Lung (tissue), 12 donors: ENCODE results near the gene PRKG2. TPM values are rescaled to one million over a fixed set of nuclear protein-coding genes. Genes with fewer than 3 reads are reported as not detected.

Source experiments
- ATAC-seq: fragments of 200-7000 bp; cut with Tn5 transposase; one replicate; pipeline ENCODE4 v1.9.1; 2020; ENCODE audit warnings: moderate number of reproducible peaks; ENCODE audit not compliant: insufficient read depth, low FRiP score
- DNase-seq, 3 donors: peaks; one replicate each; pipeline ENCODE4 v3.0.0-alpha.2; 2013 to 2017
- H3K27ac ChIP-seq, 2 donors: one replicate each; pipeline ENCODE4 v1.5.1; 2013; ENCODE audit warnings: mild to moderate bottlenecking in 2 of 2, moderate library complexity in 2 of 2, control low read depth in 1 of 2, inconsistent platforms in 1 of 2, low read depth in 1 of 2, low read length in 1 of 2
- H3K27me3 ChIP-seq, 3 donors: one replicate each; pipeline ENCODE4 v1.5.1; 2013; ENCODE audit warnings: low read length in 2 of 3; ENCODE audit not compliant: control insufficient read depth in 3 of 3, insufficient read depth in 3 of 3
- H3K36me3 ChIP-seq, 4 donors: one replicate each; pipeline ENCODE4 v1.5.1; 2013; ENCODE audit warnings: low read length in 4 of 4, mild to moderate bottlenecking in 1 of 4, moderate library complexity in 1 of 4; ENCODE audit not compliant: control insufficient read depth in 4 of 4, insufficient read depth in 4 of 4
- H3K4me1 ChIP-seq, 5 donors: one replicate each; pipeline ENCODE4 v1.5.1; 2013; ENCODE audit warnings: low read length in 5 of 5, mild to moderate bottlenecking in 2 of 5, moderate library complexity in 1 of 5; ENCODE audit not compliant: control insufficient read depth in 5 of 5, insufficient read depth in 5 of 5
- H3K4me3 ChIP-seq: one replicate; pipeline ENCODE4 v1.5.1; 2013; ENCODE audit warnings: mild to moderate bottlenecking, control low read depth, moderate library complexity
- H3K9ac ChIP-seq, 2 donors: one replicate each; pipeline ENCODE4 v1.5.1; 2013; ENCODE audit warnings: low read length in 2 of 2, control low read depth in 1 of 2; ENCODE audit not compliant: insufficient read depth in 1 of 2
- H3K9me3 ChIP-seq, 4 donors: one replicate each; pipeline ENCODE4 v1.5.1; 2013; ENCODE audit warnings: low read length in 3 of 4, mild to moderate bottlenecking in 1 of 4, moderate library complexity in 1 of 4; ENCODE audit not compliant: control insufficient read depth in 4 of 4, insufficient read depth in 3 of 4
- WGBS, 2 donors: extraction: QIAGEN DNeasy Blood & Tissue Kit; methylation state at CpG; one replicate each; pipeline ENCODE4 v1.1.7; 2013; 5-methylcytosine and 5-hydroxymethylcytosine counted together
- polyA plus RNA-seq, 2 donors: library from polyadenylated mRNA; stranded (reverse); fragments of 200-250 nt; gene quantifications; one replicate each; pipeline ENCODE4 v1.2.1, GENCODE V29; 2013
- total RNA-seq, 2 donors: library from RNA; depleted of rRNA in 1 of 2; stranded (reverse); fragments of >200 nt in 1 of 2; gene quantifications; one replicate each; pipeline ENCODE4 v1.2.1, GENCODE V29; 2014 to 2021
- TF ChIP-seq, protein P1 (sequence below): IDR thresholded peaks from 2 replicates; pipeline ENCODE4 v1.5.1; 2012; ENCODE audit warnings: mild to moderate bottlenecking; ENCODE audit errors: control extremely low read depth, extremely low read depth
- donor health status: control.
- donor health status: control.
- donor health status: Bipolar disorder and iron deficiency.
- donor health status: healthy.
- donor health status: DM: yes; HTN: yes; CAD: no.

Gene PRKG2
- total and polyA plus RNA-seq, 4 donors: 0.06 to 4.2 (median 2.7) TPM

GRCh38 chr4:81245218-81246009, 30.4 kb upstream of the PRKG2 start:
- H3K4me3 ChIP-seq: no peak overlapping the region
- DNase-seq: no peak
- H3K9me3 ChIP-seq: no peaks in the 10 kb centered on the region
- H3K4me1 ChIP-seq: no peaks in the 10 kb centered on the region
- 88 to 91% methylated on average over 3 of the region's 3 CpGs for WGBS, 2 donors
- ATAC-seq: no peak
- TF ChIP-seq, protein P1, sequence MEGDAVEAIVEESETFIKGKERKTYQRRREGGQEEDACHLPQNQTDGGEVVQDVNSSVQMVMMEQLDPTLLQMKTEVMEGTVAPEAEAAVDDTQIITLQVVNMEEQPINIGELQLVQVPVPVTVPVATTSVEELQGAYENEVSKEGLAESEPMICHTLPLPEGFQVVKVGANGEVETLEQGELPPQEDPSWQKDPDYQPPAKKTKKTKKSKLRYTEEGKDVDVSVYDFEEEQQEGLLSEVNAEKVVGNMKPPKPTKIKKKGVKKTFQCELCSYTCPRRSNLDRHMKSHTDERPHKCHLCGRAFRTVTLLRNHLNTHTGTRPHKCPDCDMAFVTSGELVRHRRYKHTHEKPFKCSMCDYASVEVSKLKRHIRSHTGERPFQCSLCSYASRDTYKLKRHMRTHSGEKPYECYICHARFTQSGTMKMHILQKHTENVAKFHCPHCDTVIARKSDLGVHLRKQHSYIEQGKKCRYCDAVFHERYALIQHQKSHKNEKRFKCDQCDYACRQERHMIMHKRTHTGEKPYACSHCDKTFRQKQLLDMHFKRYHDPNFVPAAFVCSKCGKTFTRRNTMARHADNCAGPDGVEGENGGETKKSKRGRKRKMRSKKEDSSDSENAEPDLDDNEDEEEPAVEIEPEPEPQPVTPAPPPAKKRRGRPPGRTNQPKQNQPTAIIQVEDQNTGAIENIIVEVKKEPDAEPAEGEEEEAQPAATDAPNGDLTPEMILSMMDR: no peak
- H3K27ac ChIP-seq: no peak overlapping the region
- no peaks in the 10 kb centered on the region for H3K36me3 ChIP-seq
- H3K9ac ChIP-seq: no peak overlapping the region
- H3K27me3 ChIP-seq: no peaks in the 10 kb centered on the region

DNA sequence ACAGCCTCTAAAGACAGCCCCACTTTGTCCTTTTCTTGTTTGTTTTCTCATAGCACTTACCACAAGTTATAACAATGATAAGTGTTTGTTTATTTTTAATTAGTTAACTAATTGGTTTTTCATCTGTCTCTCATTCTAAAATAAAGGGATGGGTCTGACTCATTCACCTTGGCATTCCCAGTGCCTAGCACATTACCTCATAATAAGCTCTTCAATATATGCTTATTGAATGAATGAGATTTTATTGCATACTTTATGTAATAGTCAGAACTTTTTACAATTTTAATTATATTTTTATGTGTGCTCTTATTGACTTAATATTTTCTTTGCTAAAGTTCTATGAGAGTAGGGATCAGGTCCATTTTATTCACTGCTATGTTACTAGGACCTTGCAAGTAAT, 22.8 kb upstream of the PRKG2 start:
- Histone ChIP-seq H3K27ac (no peak overlapping the region), H3K27me3 (no peaks in the 10 kb centered on the region), H3K4me1 (peaks cover 0 to 1% (median 0%) of the 10 kb centered on the region in 5 donors), H3K36me3 (no peaks in the 10 kb centered on the region), H3K9ac (no peak overlapping the region), H3K4me3 (no peak overlapping the region), H3K9me3 (no peaks in the 10 kb centered on the region)
- ATAC-seq: no peak
- TF ChIP-seq, protein P1: no peak
- DNase-seq: no peak

GRCh38 chr4:81235982-81236749, 21.1 kb upstream of the PRKG2 start:
- TF ChIP-seq, protein P1: no peak
- 85 to 89% methylated on average over 23 of the region's 23 CpGs for WGBS, 2 donors
- ATAC-seq (no peak), DNase-seq (peak in 1 of 3 donors; percentile 9)
- H3K27me3 ChIP-seq: no peaks in the 10 kb centered on the region
- no peak overlapping the region for H3K27ac ChIP-seq
- no peak overlapping the region for H3K9ac ChIP-seq
- H3K4me3 ChIP-seq: no peak overlapping the region
- peaks cover 0 to 5% (median 2%) of the 10 kb centered on the region in 4 donors for H3K9me3 ChIP-seq
- H3K36me3 ChIP-seq: no peaks in the 10 kb centered on the region
- peaks cover 0 to 1% (median 0%) of the 10 kb centered on the region in 5 donors for H3K4me1 ChIP-seq
